ENCODE data around the gene SLCO2B1.

DNA sequence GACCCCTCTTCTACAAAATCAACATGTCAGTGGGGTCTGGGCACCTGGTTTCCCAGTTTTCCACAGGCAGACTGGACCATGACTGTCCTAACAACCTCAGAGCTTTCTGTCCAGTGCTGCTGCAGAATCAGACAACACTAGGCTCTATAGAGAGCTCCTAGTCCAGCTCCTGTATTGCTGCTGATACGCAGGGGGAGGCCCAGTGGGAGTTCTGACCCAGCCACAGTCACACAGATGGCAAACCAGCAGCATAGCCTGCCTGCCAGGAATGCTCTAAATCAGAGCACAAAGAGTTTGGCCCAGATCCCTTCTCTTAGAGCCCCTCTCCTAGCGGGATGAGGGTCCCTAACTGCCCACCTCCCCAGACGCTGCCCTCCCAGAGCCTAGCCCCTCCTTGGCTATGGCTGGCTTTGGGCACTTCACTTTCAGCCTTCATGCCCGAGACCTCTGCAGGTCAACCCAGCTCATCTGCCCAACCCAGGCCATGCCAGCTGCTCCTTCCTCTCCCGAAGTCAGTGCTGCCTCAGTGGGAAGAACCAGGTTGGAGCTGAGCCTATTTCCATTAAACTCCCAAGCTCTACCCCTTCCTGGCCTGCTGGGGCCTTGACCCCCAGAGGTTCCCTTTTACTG lies 15.8 kb upstream of the SLCO2B1 start:
- TF ChIP-seq, protein P1, sequence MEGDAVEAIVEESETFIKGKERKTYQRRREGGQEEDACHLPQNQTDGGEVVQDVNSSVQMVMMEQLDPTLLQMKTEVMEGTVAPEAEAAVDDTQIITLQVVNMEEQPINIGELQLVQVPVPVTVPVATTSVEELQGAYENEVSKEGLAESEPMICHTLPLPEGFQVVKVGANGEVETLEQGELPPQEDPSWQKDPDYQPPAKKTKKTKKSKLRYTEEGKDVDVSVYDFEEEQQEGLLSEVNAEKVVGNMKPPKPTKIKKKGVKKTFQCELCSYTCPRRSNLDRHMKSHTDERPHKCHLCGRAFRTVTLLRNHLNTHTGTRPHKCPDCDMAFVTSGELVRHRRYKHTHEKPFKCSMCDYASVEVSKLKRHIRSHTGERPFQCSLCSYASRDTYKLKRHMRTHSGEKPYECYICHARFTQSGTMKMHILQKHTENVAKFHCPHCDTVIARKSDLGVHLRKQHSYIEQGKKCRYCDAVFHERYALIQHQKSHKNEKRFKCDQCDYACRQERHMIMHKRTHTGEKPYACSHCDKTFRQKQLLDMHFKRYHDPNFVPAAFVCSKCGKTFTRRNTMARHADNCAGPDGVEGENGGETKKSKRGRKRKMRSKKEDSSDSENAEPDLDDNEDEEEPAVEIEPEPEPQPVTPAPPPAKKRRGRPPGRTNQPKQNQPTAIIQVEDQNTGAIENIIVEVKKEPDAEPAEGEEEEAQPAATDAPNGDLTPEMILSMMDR (conservative IDR thresholded peaks at IDR 0.05 in 1 of 2, IDR thresholded peaks at IDR 0.05 in 1 of 2; ENCODE audit: extremely low read depth in 1 of 2, insufficient read depth in 1 of 2, low read depth in 1 of 2, low read length in 2 of 2) = no peak
- no peak for TF ChIP-seq EZH2 (IDR thresholded peaks at IDR 0.05; ENCODE audit: borderline replicate concordance, low read length)
